ENCODE results near the gene PDE7B. TPM values are rescaled to one million over a fixed set of nuclear protein-coding genes. Genes with fewer than 3 reads are reported as not detected.

The PDE7B gene
- total RNA-seq, 1 donor from 2014 or later = 5.1 TPM

DNA sequence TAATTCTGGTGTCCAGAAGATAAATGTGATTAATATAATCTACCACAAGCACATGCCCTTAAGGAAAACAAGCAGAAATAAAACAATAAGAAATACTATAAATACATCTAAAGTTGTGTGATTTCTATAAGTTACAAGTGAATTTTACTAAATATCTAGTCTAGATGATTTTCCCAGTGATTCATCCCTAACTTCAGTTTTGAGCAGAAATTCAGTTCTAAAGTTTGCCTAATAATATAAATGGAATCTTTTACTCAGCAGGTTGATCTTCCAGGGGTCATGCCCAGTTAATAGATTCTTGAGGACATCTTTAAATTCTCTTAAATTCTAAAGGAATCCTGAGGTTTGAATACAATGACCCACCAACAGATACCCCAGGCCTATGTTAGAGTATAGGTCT lies 37.3 kb downstream of the PDE7B start:
- H3K4me3 Mint-ChIP-seq = no peak overlapping the region
- no peak for DNase-seq (ENCODE audit: extremely low spot score, unreplicated experiment)
- H3K9me3 Mint-ChIP-seq = no peaks in the 10 kb centered on the region
- TF ChIP-seq, protein P1, sequence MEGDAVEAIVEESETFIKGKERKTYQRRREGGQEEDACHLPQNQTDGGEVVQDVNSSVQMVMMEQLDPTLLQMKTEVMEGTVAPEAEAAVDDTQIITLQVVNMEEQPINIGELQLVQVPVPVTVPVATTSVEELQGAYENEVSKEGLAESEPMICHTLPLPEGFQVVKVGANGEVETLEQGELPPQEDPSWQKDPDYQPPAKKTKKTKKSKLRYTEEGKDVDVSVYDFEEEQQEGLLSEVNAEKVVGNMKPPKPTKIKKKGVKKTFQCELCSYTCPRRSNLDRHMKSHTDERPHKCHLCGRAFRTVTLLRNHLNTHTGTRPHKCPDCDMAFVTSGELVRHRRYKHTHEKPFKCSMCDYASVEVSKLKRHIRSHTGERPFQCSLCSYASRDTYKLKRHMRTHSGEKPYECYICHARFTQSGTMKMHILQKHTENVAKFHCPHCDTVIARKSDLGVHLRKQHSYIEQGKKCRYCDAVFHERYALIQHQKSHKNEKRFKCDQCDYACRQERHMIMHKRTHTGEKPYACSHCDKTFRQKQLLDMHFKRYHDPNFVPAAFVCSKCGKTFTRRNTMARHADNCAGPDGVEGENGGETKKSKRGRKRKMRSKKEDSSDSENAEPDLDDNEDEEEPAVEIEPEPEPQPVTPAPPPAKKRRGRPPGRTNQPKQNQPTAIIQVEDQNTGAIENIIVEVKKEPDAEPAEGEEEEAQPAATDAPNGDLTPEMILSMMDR (conservative IDR thresholded peaks at IDR 0.05) = no peak
- no peaks in the 10 kb centered on the region for H3K4me1 Mint-ChIP-seq (ENCODE audit: unreplicated experiment)
- no peaks in the 10 kb centered on the region for H3K36me3 Mint-ChIP-seq
- H3K27ac Mint-ChIP-seq = no peak overlapping the region
- H3K27me3 Mint-ChIP-seq = no peaks in the 10 kb centered on the region

DNA sequence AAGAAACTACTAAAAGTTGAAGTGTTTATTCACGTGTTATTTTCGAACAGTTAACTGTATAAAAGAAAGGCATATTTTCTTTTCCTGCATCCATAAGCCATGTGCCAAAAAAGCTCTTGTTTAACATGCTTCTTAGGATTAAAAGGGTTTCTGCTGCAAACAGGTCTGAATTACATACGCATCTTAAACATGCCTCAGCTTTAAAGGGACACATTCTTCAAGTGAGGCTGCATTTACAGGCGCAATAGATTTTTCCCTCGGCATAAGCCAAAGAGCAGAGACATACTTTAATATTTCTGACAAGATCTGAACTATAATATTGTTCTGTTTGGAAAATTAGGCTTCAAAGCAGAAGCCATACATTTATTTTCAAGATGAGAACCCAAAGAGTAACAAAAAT lies 39.4 kb downstream of the PDE7B start:
- Mint-ChIP-seq H3K27me3 (no peaks in the 10 kb centered on the region), H3K27ac (no peak overlapping the region), H3K4me1 (ENCODE audit: unreplicated experiment) (no peaks in the 10 kb centered on the region), H3K9me3 (no peaks in the 10 kb centered on the region), H3K36me3 (no peaks in the 10 kb centered on the region), H3K4me3 (no peak overlapping the region)
- DNase-seq (ENCODE audit: extremely low spot score, unreplicated experiment) = no peak
- TF ChIP-seq, protein P1 (conservative IDR thresholded peaks at IDR 0.05) = no peak

DNA sequence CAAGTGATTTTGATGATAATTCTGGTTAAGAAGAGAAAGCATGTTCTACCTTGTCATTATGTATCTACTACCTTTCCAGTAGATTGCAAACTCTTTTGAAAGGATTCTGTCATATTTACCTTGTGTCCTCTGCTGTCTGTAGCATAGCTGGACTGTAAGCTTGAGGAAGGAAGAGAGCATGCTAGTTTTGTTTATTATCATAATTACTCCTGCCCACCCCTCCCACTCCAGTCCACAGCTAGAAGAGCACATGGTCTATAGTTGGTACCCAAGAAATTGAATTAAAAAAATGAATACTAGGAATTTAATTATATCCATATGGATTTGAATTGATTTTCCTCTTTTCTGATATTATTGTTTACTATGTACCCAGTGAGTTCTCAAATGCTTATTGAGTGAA lies 40.2 kb downstream of the PDE7B start:
- no peak overlapping the region for H3K27ac Mint-ChIP-seq
- no peaks in the 10 kb centered on the region for H3K27me3 Mint-ChIP-seq
- no peak overlapping the region for H3K4me3 Mint-ChIP-seq
- DNase-seq (ENCODE audit: extremely low spot score, unreplicated experiment) = no peak
- TF ChIP-seq, protein P1 (conservative IDR thresholded peaks at IDR 0.05) = no peak
- peaks cover 2% of the 10 kb centered on the region for H3K9me3 Mint-ChIP-seq
- no peaks in the 10 kb centered on the region for H3K36me3 Mint-ChIP-seq
- H3K4me1 Mint-ChIP-seq (ENCODE audit: unreplicated experiment) = no peaks in the 10 kb centered on the region

DNA sequence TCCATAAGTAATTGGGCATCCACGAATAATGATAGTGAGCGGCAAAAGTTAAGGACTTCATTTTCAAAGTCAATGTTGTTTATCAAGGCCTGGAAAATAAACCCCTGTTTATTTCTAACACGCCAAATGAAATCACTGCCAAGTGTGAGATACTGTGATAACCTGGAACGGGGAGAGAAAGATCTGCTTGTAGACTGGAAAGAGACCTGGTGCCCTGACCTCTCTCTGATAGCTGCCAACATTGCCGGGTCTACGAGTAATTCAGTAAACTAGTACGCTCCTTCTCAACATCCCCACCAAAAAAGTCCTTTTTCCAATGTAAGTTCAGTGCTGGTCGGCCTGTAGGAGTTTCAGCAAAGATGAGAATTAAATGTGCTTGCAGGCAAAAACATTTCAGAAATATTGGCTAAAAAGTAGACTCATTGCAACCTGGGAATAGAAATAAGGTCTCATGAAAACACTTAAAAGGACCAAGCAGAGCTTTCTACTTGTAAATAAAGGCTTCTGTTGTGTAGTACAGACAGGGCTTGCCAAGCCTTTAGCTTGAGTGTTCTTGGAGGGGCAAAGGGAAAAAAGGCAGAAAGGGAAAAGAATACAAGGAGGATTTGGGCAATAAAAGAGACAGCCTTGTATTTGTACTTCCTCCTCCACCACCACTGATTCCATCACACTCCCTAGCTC lies 43.9 kb downstream of the PDE7B start:
- Mint-ChIP-seq H3K27ac (no peak overlapping the region), H3K4me3 (no peak overlapping the region), H3K4me1 (ENCODE audit: unreplicated experiment) (no peaks in the 10 kb centered on the region), H3K27me3 (no peaks in the 10 kb centered on the region), H3K9me3 (peaks cover 4% of the 10 kb centered on the region), H3K36me3 (no peaks in the 10 kb centered on the region)
- DNase-seq (ENCODE audit: extremely low spot score, unreplicated experiment) = no peak
- TF ChIP-seq, protein P1 (conservative IDR thresholded peaks at IDR 0.05) = no peak

DNA sequence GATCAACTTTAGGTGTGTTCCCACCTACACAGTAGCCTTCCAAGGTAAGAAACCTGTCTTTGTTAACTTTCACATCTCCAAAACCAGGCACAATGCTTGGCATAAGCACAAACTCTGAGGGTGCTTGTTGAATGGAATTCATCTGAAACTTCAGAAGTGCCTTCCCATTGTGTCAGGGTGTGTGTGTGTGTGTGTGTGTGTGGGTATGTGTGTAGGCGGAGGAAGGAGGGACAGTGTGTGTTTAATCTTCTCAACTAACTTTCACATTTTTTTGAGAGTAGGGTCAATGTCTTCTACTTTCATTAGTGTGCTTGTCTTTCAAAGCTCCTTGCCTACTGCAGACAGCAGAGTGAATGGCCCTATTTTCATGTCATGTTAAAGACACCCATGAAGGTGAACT lies 45.6 kb downstream of the PDE7B start:
- no peaks in the 10 kb centered on the region for H3K27me3 Mint-ChIP-seq
- DNase-seq (ENCODE audit: extremely low spot score, unreplicated experiment) = no peak
- H3K27ac Mint-ChIP-seq = no peak overlapping the region
- no peak overlapping the region for H3K4me3 Mint-ChIP-seq
- H3K36me3 Mint-ChIP-seq = no peaks in the 10 kb centered on the region
- H3K9me3 Mint-ChIP-seq = peaks cover 4% of the 10 kb centered on the region
- H3K4me1 Mint-ChIP-seq (ENCODE audit: unreplicated experiment) = no peaks in the 10 kb centered on the region
- TF ChIP-seq, protein P1 (conservative IDR thresholded peaks at IDR 0.05) = no peak
